K562 (cell line): ENCODE measurements around the gene AK5. TPM values are rescaled to one million over a fixed set of nuclear protein-coding genes. Genes with fewer than 3 reads are reported as not detected.

Experiments used
- ATAC-seq: fragments of 200-7000 bp; cut with Tn5 transposase; 3 replicates; pipeline ENCODE4 v1.9.1; 2020; ENCODE audit warnings: moderate library complexity
- BruUV-seq: library from RNA; stranded (reverse); fragments of 400-500 nt; replicated peaks from 2 replicates; lab custom pipeline; 2021; lab: Mats Ljungman, UMichigan
- CTCF ChIA-PET: fragments of 300-600 bp; formaldehyde crosslinking; extraction: SDS; loops from one replicate; lab custom pipeline; 2021; ENCODE audit warnings: low intra/inter-chr PET ratio; lab: Yijun Ruan, JAX
- POLR2A ChIA-PET: fragments of 300-600, 350-650 bp; sonication (Branson Sonifier 250); formaldehyde crosslinking; extraction: SDS; loops from one replicate; lab custom pipeline; 2021; ENCODE audit warnings: antibody characterized with exemption, inconsistent platforms; lab: Yijun Ruan, JAX
- DNase-seq, 4 experiments: peaks; one replicate each; pipeline versions ENCODE4 v3.0.0 to v3.0.0-alpha.2; 2011 to 2018; ENCODE audit warnings: low spot score in 3 of 4, mixed read lengths in 3 of 4; ENCODE audit errors: extremely low read depth in 1 of 4
- FAIRE-seq: peaks from 2 replicates; lab custom pipeline; 2011; peaks lifted over from hg19 to GRCh38; lab: Jason Lieb, UNC
- H2AFZ ChIP-seq: 2 replicates; pipeline ENCODE4 v1.6.0; 2011; ENCODE audit warnings: low read depth, low read length, control low read depth, inconsistent platforms
- H3K27ac ChIP-seq: fragments of 200-600 bp; 3 replicates; pipeline ENCODE4 v1.8.0; 2011; ENCODE audit warnings: low read depth, mild to moderate bottlenecking, control low read depth, inconsistent platforms, low read length, moderate library complexity, mixed read lengths; ENCODE audit errors: extremely low read depth
- H3K27me3 ChIP-seq, 2 experiments: fragments of 300-600 bp in 1 of 2; 2 replicates in 1 of 2; 3 replicates in 1 of 2; pipeline versions ENCODE4 v1.6.0 to v1.8.0; 2011; ENCODE audit warnings: inconsistent platforms in 2 of 2, low read length in 2 of 2, mild to moderate bottlenecking in 1 of 2, mixed read lengths in 1 of 2, moderate library complexity in 1 of 2; ENCODE audit not compliant: control insufficient read depth in 2 of 2, insufficient read depth in 2 of 2
- H3K36me3 ChIP-seq: fragments of 300-600 bp; 3 replicates; pipeline ENCODE4 v1.8.0; 2011; ENCODE audit warnings: mild to moderate bottlenecking, low read length, inconsistent platforms; ENCODE audit not compliant: control insufficient read depth, insufficient read depth
- H3K4me1 ChIP-seq, 2 experiments: fragments of 200-600 bp in 1 of 2; replicated peaks in 1 of 2; 2 replicates in 1 of 2; 3 replicates in 1 of 2; pipeline versions ENCODE4 v1.5.1 to v1.8.0; 2011; ENCODE audit warnings: inconsistent platforms in 2 of 2, low read length in 2 of 2, mild to moderate bottlenecking in 1 of 2, mixed read lengths in 1 of 2, moderate library complexity in 1 of 2; ENCODE audit not compliant: control insufficient read depth in 2 of 2, insufficient read depth in 2 of 2
- H3K4me2 ChIP-seq: 2 replicates; pipeline ENCODE4 v1.6.1; 2011; ENCODE audit warnings: low read length, control low read depth, inconsistent platforms, mixed read lengths; ENCODE audit not compliant: insufficient read depth
- H3K4me3 ChIP-seq: fragments of 200-600 bp; sonication (generic), shearing (Covaris generic); 2 replicates; pipeline ENCODE4 v1.5.1; 2016; ENCODE audit warnings: control low read depth, inconsistent platforms
- H3K79me2 ChIP-seq: fragments of 200-600 bp; 3 replicates; pipeline ENCODE4 v1.8.0; 2011; ENCODE audit warnings: low read length, inconsistent platforms; ENCODE audit not compliant: control insufficient read depth, insufficient read depth
- H3K9ac ChIP-seq, 2 experiments: 2 replicates each; pipeline versions ENCODE4 v1.6.0 to v1.6.1; 2011; ENCODE audit warnings: low read depth in 2 of 2, low read length in 2 of 2, control low read depth in 1 of 2, inconsistent platforms in 1 of 2, mild to moderate bottlenecking in 1 of 2, mixed read lengths in 1 of 2; ENCODE audit not compliant: insufficient read depth in 1 of 2
- H3K9me1 ChIP-seq: one replicate; pipeline ENCODE4 v1.6.0; 2011; ENCODE audit warnings: inconsistent platforms, mild to moderate bottlenecking, low read length, moderate library complexity; ENCODE audit not compliant: control insufficient read depth, insufficient read depth
- H3K9me3 ChIP-seq: replicated peaks from 2 replicates; pipeline ENCODE4 v1.5.1; 2011; ENCODE audit warnings: low read depth, low read length, inconsistent platforms; ENCODE audit not compliant: control insufficient read depth, insufficient read depth
- H4K20me1 ChIP-seq: replicated peaks from 2 replicates; pipeline ENCODE4 v1.6.1; 2011; ENCODE audit warnings: low read length, inconsistent platforms, mixed read lengths; ENCODE audit not compliant: control insufficient read depth, insufficient read depth
- CREB1 ChIP-seq, 2 experiments: sonication (generic) in 1 of 2; formaldehyde crosslinking in 1 of 2; IDR thresholded peaks; 2 replicates each; pipeline versions ENCODE4 v1.6.1 to v1.8.0; 2012 to 2022; ENCODE audit warnings: inconsistent platforms in 1 of 2, mild to moderate bottlenecking in 1 of 2, missing genetic modification reagents in 1 of 2, moderate library complexity in 1 of 2
- DDX20 ChIP-seq: fragments of 450-650 bp; IDR thresholded peaks from 2 replicates; pipeline ENCODE4 v1.6.1; 2016; ENCODE audit warnings: missing genetic modification characterization, low read depth, mild to moderate bottlenecking, missing compliant biosample characterization, moderate library complexity
- ETS2 ChIP-seq: IDR thresholded peaks from 2 replicates; pipeline ENCODE4 v1.6.1; 2016; ENCODE audit warnings: borderline replicate concordance, missing genetic modification characterization, mild to moderate bottlenecking, moderate library complexity, missing compliant biosample characterization; ENCODE audit not compliant: poor library complexity, severe bottlenecking
- ETV6 ChIP-seq, 3 experiments: fragments of 150-350 bp in 1 of 3; sonication (generic) in 1 of 3; formaldehyde crosslinking in 1 of 3; IDR thresholded peaks; 2 replicates each; pipeline versions ENCODE4 v1.6.1 to v1.8.0; 2014 to 2022; ENCODE audit warnings: borderline replicate concordance in 2 of 3, low read depth in 2 of 3, antibody characterized with exemption in 1 of 3, low read length in 1 of 3, mild to moderate bottlenecking in 1 of 3, missing genetic modification reagents in 1 of 3
- HDAC1 ChIP-seq, 2 experiments: fragments of 450-650 bp; IDR thresholded peaks; 2 replicates each; pipeline ENCODE4 v1.6.1; 2016 to 2017; ENCODE audit warnings: inconsistent platforms in 1 of 2, mild to moderate bottlenecking in 1 of 2, moderate library complexity in 1 of 2
- KLF6 ChIP-seq: fragments of 250-450 bp; sonication (Bioruptor Pico); IDR thresholded peaks from 2 replicates; pipeline ENCODE4 v1.4.0; 2020; ENCODE audit warnings: mild to moderate bottlenecking, moderate library complexity, borderline replicate concordance
- PCBP1 ChIP-seq: fragments of 200-400 bp; formaldehyde crosslinking; IDR thresholded peaks from 2 replicates; pipeline ENCODE4 v1.6.1; 2018; ENCODE audit warnings: mild to moderate bottlenecking, low read depth, low read length; ENCODE audit not compliant: poor library complexity, severe bottlenecking
- SRSF9 ChIP-seq: fragments of 200-400 bp; formaldehyde crosslinking; IDR thresholded peaks from 2 replicates; pipeline ENCODE4 v1.6.1; 2017; ENCODE audit warnings: low read depth, low read length, borderline replicate concordance
- STAT6 ChIP-seq: sonication (generic); formaldehyde crosslinking; IDR thresholded peaks from 2 replicates; pipeline ENCODE4 v1.8.1; 2023; ENCODE audit warnings: mild to moderate bottlenecking, missing genetic modification reagents
- THRA ChIP-seq: fragments of 450-650 bp; IDR thresholded peaks from 2 replicates; pipeline ENCODE4 v1.6.1; 2017; ENCODE audit warnings: mild to moderate bottlenecking, moderate library complexity
- ZBTB12 ChIP-seq: fragments of 250-450 bp; sonication (Bioruptor Pico); IDR thresholded peaks from 2 replicates; pipeline ENCODE4 v1.4.0; 2020
- ZNF311 ChIP-seq: fragments of 250-450 bp; sonication (Bioruptor Pico); IDR thresholded peaks from 2 replicates; pipeline ENCODE4 v1.4.0; 2020; ENCODE audit warnings: mild to moderate bottlenecking, moderate library complexity
- ZNF445 ChIP-seq: fragments of 250-450 bp; sonication (Bioruptor Pico); IDR thresholded peaks from 2 replicates; pipeline ENCODE4 v1.4.0; 2020; ENCODE audit warnings: low read depth, mild to moderate bottlenecking, moderate library complexity
- ZNF644 ChIP-seq: fragments of 200-800 bp; sonication (Bioruptor generic); IDR thresholded peaks from 2 replicates; pipeline ENCODE4 v1.6.1; 2016; ENCODE audit warnings: low read depth, missing genetic modification characterization, missing compliant biosample characterization
- ZNF75A ChIP-seq: fragments of 450-650 bp; formaldehyde crosslinking; IDR thresholded peaks from 2 replicates; pipeline ENCODE4 v1.4.0; 2020; ENCODE audit warnings: mild to moderate bottlenecking
- WGBS: fragments of 100-300 bp; shearing (Covaris generic); methylation state at CpG from one replicate; pipeline ENCODE4 v1.1.6; 2016; ENCODE audit warnings: low coverage, mixed read lengths; ENCODE audit not compliant: insufficient coverage; ENCODE audit errors: missing lambda C conversion rate; 5-methylcytosine and 5-hydroxymethylcytosine counted together
- in situ Hi-C: fragments of 300-500 bp; cut with MboI; formaldehyde crosslinking; loops from 4 replicates; pipeline ENCODE4 v1.15.0; 2018; ENCODE audit warnings: inconsistent platforms, mixed read lengths
- intact Hi-C: fragments of 100-400 bp; cut with micrococcal nuclease; formaldehyde crosslinking; loops from 2 replicates; pipeline ENCODE4 v1.14.2; 2022
- polyA plus RNA-seq, 8 experiments: library from polyadenylated mRNA; depleted of rRNA in 4 of 8; stranded (reverse) in 5 of 8; unstranded in 3 of 8; fragments of >200 nt; fragmentation: Nextera tagmentation in 2 of 8; fragmentation: Illumina TruSeq in 1 of 8; extraction: Ambion mirVana in 2 of 8; extraction: Trizol in 1 of 8; gene quantifications; 2 replicates each; pipeline versions ENCODE4 v1.2.1 to v1.2.3, GENCODE V29; 2011 to 2014; ENCODE audit warnings: inconsistent platforms in 1 of 8, missing spikeins in 1 of 8
- total RNA-seq, 7 experiments: library from RNA; depleted of rRNA in 6 of 7; stranded (reverse); fragments of >200 nt in 6 of 7; fragmentation: Illumina TruSeq in 2 of 7; extraction: Trizol in 2 of 7; gene quantifications; 2 replicates each; pipeline versions ENCODE4 v1.2.1 to v1.2.3, GENCODE V29; 2011 to 2021; ENCODE audit warnings: low replicate concordance in 1 of 7

The AK5 gene
- total and polyA plus RNA-seq, 9 of the 15 experiments (the other 6 are each of a cell fraction or from before 2014, with no cell fraction given) = 0.06 TPM; not detected in 8

- no peak for TF ChIP-seq ETV6 (IDR thresholded peaks at IDR 0.05; ENCODE audit: borderline replicate concordance in 1 of 2, low read depth in 2 of 2, low read length in 1 of 2)
- TF ChIP-seq ETV6 (CRISPR knock-in tag; IDR thresholded peaks at IDR 0.05; ENCODE audit: borderline replicate concordance) = no peak
- TF ChIP-seq HDAC1 (IDR thresholded peaks at IDR 0.05) = no peak
- TF ChIP-seq ZNF644 (tag) = no peak
Measured at GRCh38 chr1:77424236-77424635, 142.4 kb downstream of the AK5 start (continued).

- no peaks in the 10 kb centered on the region for H3K9me3 ChIP-seq
- no peaks in the 10 kb centered on the region for H3K79me2 ChIP-seq
- FAIRE-seq = no peak
- H3K27me3 ChIP-seq = no peaks in the 10 kb centered on the region
- no peak overlapping the region for H2AFZ ChIP-seq
- no peak overlapping the region for H3K4me3 ChIP-seq
- no peaks in the 10 kb centered on the region for H3K4me1 ChIP-seq
- H3K9me1 ChIP-seq = no peaks in the 10 kb centered on the region
- H3K27ac ChIP-seq = no peak overlapping the region
- intact Hi-C loops (no loop called here), in situ Hi-C loops (no loop called here)
- no peak overlapping the region for H3K4me2 ChIP-seq
- TF ChIP-seq SRSF9 (no peak), DDX20 (tag) (no peak), ZNF445 (CRISPR knock-in tag) (no peak), ZNF75A (CRISPR knock-in tag) (no peak), PCBP1 (no peak), KLF6 (CRISPR knock-in tag) (no peak), ZNF311 (CRISPR knock-in tag) (no peak), ETS2 (tag) (no peak), STAT6 (CRISPR knock-in tag) (no peak), THRA (no peak), CREB1 (IDR thresholded peaks at IDR 0.05) (no peak), CREB1 (CRISPR knock-in tag; IDR thresholded peaks at IDR 0.05) (no peak), ZBTB12 (CRISPR knock-in tag) (no peak)
- TF ChIP-seq, all 486 proteins: peak for 0
- WGBS = 0% methylated on average over 1 of the region's 1 CpG
- BruUV-seq = no TSS peak
- H4K20me1 ChIP-seq = no peaks in the 10 kb centered on the region
- no peak overlapping the region for H3K9ac ChIP-seq
- ChIA-PET POLR2A (no interaction called here), CTCF (no interaction called here)
- no peaks in the 10 kb centered on the region for H3K36me3 ChIP-seq
- no peak for DNase-seq
- ATAC-seq = no peak
Measured at GRCh38 chr1:77428068-77428467, 146.2 kb downstream of the AK5 start.
